Thyroid gland (tissue), 4 donors: ENCODE measurements around the gene RFX2.

ENCODE experiments used
- POLR2A ChIP-seq, 2 donors: fragments of 450-650 bp; IDR thresholded peaks; one replicate each; pipeline ENCODE4 v1.6.1; 2017; ENCODE audit warnings: antibody characterized with exemption in 2 of 2, mild to moderate bottlenecking in 2 of 2, moderate library complexity in 1 of 2
- TF ChIP-seq, protein P1 (sequence below), 6 experiments: fragments of 200-600 bp in 3 of 6; fragments of 450-650 bp in 3 of 6; sonication (generic) in 3 of 6; IDR thresholded peaks; one replicate each; pipeline ENCODE4 v1.5.1; 2016 to 2019; ENCODE audit warnings: antibody characterized with exemption in 6 of 6, mild to moderate bottlenecking in 2 of 6, inconsistent platforms in 1 of 6, moderate library complexity in 1 of 6

- no peak for TF ChIP-seq POLR2A (IDR thresholded peaks at IDR 0.05)
- TF ChIP-seq, protein P1, sequence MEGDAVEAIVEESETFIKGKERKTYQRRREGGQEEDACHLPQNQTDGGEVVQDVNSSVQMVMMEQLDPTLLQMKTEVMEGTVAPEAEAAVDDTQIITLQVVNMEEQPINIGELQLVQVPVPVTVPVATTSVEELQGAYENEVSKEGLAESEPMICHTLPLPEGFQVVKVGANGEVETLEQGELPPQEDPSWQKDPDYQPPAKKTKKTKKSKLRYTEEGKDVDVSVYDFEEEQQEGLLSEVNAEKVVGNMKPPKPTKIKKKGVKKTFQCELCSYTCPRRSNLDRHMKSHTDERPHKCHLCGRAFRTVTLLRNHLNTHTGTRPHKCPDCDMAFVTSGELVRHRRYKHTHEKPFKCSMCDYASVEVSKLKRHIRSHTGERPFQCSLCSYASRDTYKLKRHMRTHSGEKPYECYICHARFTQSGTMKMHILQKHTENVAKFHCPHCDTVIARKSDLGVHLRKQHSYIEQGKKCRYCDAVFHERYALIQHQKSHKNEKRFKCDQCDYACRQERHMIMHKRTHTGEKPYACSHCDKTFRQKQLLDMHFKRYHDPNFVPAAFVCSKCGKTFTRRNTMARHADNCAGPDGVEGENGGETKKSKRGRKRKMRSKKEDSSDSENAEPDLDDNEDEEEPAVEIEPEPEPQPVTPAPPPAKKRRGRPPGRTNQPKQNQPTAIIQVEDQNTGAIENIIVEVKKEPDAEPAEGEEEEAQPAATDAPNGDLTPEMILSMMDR (IDR thresholded peaks at IDR 0.05), result no peak
These were observed 150.0 kb downstream of the RFX2 start for GRCh38 chr19:5960005-5961001.
